ENCODE results near the gene MAB21L3.

DNA sequence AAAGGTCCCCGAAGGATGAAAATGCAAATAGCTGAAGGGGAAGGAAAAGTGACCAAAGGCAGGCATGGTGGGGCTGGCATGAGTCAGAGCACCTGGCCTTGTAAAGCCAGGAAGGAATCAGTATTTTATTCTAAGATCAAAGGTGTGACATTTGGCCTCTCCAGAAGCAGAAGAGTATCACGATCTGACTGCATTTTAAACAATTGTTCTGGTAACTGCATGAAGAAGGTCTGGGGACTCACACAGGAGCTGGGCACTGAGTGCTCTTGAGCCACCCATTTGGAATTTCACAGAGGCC, 23.2 kb downstream of the MAB21L3 start:
- TF ChIP-seq POLR2A (IDR thresholded peaks at IDR 0.05), result no peak
- TF ChIP-seq CTCF (IDR thresholded peaks at IDR 0.05), result no peak

All from heart left ventricle (tissue), 13 donors.